Measurements from ENCODE around the gene FAM151A.

Gene FAM151A

DNA sequence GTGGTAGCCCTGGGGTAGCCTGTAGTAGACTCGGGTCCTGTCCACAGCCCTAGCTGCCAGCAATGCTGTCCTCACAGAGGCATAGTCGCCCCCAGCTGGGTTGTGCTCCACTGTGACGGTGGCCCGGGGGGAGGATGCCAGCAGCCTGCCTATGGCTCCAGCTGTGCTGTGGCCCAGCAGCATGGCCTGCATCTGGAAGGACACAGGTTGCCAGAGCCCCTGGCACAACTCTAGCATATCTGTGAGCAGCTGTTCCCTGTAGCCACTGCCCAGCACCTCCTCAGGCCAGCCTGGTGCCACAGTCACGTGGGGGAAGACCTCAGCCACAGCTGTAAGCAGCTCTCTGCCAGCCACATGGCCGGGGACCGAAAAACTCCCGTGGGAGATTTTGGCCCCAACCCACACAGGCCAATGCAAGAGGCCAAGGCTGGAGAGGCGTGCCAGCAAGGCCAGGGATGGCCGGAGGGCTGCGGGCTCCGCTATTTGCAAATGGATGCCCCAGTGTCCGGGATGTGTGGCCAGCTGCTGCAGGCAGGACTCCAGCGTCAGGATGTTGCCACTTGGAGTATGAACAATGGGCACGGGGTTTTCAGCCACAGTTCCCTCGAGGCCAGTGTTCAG is 13.9 kb downstream of the FAM151A start:
- H3K4me1 ChIP-seq (ENCODE audit: low read length): peaks cover 9% of the 10 kb centered on the region
- peaks cover 5% of the 10 kb centered on the region; the same call in 1 of the 2 replicates for H3F3A ChIP-seq (ENCODE audit: insufficient read depth, low read length)
- no peaks in the 10 kb centered on the region for H3K9me2 ChIP-seq (replicated peaks; ENCODE audit: insufficient read depth, low read length)
- no peak overlapping the region for H3K4me2 ChIP-seq (ENCODE audit: low read depth, low read length)
- H3K27ac ChIP-seq (ENCODE audit: low read length): no peak overlapping the region
- H2AFZ ChIP-seq (ENCODE audit: low read length): no peak overlapping the region
- H3K36me3 ChIP-seq (replicated peaks; ENCODE audit: insufficient read depth, low read length): no peaks in the 10 kb centered on the region
- no peaks in the 10 kb centered on the region for H3K79me2 ChIP-seq (ENCODE audit: low read length)
- no peak overlapping the region for H3K9ac ChIP-seq (ENCODE audit: low read length)
- H4K20me1 ChIP-seq (ENCODE audit: insufficient read depth, low read length): no peaks in the 10 kb centered on the region
- no peak for DNase-seq
- H3K9me3 ChIP-seq (replicated peaks; ENCODE audit: insufficient read depth, low read length): no peaks in the 10 kb centered on the region
- no peaks in the 10 kb centered on the region for H3K27me3 ChIP-seq (replicated peaks; ENCODE audit: insufficient read depth, low read length)
- H3K4me3 ChIP-seq (ENCODE audit: low read length): no peak overlapping the region
- no peak for TF ChIP-seq EZH2 (optimal IDR thresholded peaks at IDR 0.05; ENCODE audit: low read depth, low read length)
- TF ChIP-seq, protein P1, sequence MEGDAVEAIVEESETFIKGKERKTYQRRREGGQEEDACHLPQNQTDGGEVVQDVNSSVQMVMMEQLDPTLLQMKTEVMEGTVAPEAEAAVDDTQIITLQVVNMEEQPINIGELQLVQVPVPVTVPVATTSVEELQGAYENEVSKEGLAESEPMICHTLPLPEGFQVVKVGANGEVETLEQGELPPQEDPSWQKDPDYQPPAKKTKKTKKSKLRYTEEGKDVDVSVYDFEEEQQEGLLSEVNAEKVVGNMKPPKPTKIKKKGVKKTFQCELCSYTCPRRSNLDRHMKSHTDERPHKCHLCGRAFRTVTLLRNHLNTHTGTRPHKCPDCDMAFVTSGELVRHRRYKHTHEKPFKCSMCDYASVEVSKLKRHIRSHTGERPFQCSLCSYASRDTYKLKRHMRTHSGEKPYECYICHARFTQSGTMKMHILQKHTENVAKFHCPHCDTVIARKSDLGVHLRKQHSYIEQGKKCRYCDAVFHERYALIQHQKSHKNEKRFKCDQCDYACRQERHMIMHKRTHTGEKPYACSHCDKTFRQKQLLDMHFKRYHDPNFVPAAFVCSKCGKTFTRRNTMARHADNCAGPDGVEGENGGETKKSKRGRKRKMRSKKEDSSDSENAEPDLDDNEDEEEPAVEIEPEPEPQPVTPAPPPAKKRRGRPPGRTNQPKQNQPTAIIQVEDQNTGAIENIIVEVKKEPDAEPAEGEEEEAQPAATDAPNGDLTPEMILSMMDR (IDR thresholded peaks at IDR 0.05; ENCODE audit: low read length): no peak
- no peak for TF ChIP-seq EZH2phosphoT487 (IDR thresholded peaks at IDR 0.05; ENCODE audit: low read length)

DNA sequence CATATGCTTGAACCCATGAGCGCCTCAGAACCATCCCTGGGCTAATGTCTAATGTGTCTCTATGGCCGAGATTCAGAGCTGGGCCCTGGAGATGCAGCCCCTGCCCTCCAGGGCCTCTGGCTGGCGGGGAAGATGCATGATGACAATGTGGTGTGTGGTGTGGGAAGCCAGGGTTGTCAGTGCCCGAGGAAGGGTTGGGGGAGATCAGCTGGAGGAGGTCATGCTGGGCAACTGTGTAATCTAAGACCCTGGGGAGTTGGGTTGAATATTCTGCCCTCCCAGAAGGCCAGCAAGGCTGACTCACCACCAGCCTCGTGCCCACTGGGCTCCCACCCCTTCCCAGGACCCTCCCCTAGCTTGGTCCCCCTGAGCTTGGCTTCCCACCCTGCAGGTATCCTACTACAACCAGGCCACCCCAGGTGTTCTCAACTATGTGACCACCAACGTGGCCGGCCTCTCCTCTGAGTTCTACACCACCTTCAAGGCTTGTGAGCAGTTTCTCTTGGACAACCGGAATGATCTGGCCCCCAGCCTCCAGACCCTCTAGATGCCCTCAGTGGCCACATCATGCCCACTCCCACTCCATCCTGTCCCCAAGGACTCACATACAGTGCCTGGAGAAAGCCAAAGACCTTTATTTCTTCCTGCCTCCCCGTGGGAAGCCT is 14.6 kb downstream of the FAM151A start:
- Histone ChIP-seq H3K36me3 (replicated peaks; ENCODE audit: insufficient read depth, low read length) (no peaks in the 10 kb centered on the region), H3K9me3 (replicated peaks; ENCODE audit: insufficient read depth, low read length) (no peaks in the 10 kb centered on the region), H3K9ac (ENCODE audit: low read length) (no peak overlapping the region), H3F3A (ENCODE audit: insufficient read depth, low read length) (peaks cover 5% of the 10 kb centered on the region; the same call in 1 of the 2 replicates), H3K27me3 (replicated peaks; ENCODE audit: insufficient read depth, low read length) (no peaks in the 10 kb centered on the region), H3K4me3 (ENCODE audit: low read length) (no peak overlapping the region), H4K20me1 (ENCODE audit: insufficient read depth, low read length) (no peaks in the 10 kb centered on the region), H3K4me2 (ENCODE audit: low read depth, low read length) (no peak overlapping the region), H3K27ac (ENCODE audit: low read length) (no peak overlapping the region), H3K4me1 (ENCODE audit: low read length) (peaks cover 13% of the 10 kb centered on the region), H3K79me2 (ENCODE audit: low read length) (no peaks in the 10 kb centered on the region), H2AFZ (ENCODE audit: low read length) (no peak overlapping the region), H3K9me2 (replicated peaks; ENCODE audit: insufficient read depth, low read length) (no peaks in the 10 kb centered on the region)
- no peak for DNase-seq
- TF ChIP-seq, protein P1 (IDR thresholded peaks at IDR 0.05; ENCODE audit: low read length): no peak
- no peak for TF ChIP-seq EZH2 (optimal IDR thresholded peaks at IDR 0.05; ENCODE audit: low read depth, low read length)

DNA sequence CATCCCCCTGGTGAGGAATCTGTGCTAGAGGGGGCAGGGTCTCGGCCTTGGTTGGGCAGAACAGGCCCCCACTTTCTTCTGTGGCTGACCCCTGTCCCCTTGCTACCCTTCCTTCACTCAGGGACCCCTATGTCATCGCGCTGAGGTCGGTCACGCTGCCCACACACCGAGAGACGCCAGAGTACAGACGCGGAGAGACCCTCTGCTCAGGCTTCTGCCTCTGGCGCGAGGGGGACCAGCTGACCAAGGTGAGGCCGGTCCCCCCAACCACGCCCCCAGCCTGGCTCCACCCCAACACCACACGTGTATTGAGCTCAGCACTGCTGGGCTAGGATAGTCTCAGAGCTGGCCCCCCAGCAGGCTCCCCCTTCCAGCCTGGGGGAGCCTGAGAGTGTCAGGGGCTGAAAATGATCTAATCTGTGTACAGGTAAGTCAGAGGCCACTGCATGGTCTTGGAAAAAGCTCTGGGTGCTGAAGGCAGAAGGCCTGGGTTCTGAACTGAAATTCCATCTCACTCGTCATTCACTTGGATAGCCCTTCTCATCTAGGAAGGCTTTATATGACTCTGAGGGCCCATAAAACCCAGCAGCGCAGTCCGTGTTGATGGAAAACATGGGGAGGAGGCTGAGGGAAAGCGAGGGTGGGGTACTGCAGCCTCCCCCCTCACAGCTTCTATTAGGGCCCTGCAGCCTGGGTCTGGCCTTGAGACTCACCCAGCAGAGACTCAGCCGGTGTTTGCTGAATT is 15.3 kb downstream of the FAM151A start:
- no peaks in the 10 kb centered on the region for H3K27me3 ChIP-seq (replicated peaks; ENCODE audit: insufficient read depth, low read length)
- no peaks in the 10 kb centered on the region for H4K20me1 ChIP-seq (ENCODE audit: insufficient read depth, low read length)
- H3K79me2 ChIP-seq (ENCODE audit: low read length): no peaks in the 10 kb centered on the region
- H3K27ac ChIP-seq (ENCODE audit: low read length): no peak overlapping the region
- H3K4me1 ChIP-seq (ENCODE audit: low read length): peaks cover 13% of the 10 kb centered on the region
- no peak overlapping the region for H3K4me2 ChIP-seq (ENCODE audit: low read depth, low read length)
- H2AFZ ChIP-seq (ENCODE audit: low read length): no peak overlapping the region
- no peaks in the 10 kb centered on the region for H3K36me3 ChIP-seq (replicated peaks; ENCODE audit: insufficient read depth, low read length)
- TF ChIP-seq, protein P1 (IDR thresholded peaks at IDR 0.05; ENCODE audit: low read length): no peak
- no peak for TF ChIP-seq EZH2phosphoT487 (IDR thresholded peaks at IDR 0.05; ENCODE audit: low read length)
- TF ChIP-seq EZH2 (optimal IDR thresholded peaks at IDR 0.05; ENCODE audit: low read depth, low read length): no peak
- no peak overlapping the region for H3K4me3 ChIP-seq (ENCODE audit: low read length)
- DNase-seq: no peak
- no peaks in the 10 kb centered on the region for H3K9me3 ChIP-seq (replicated peaks; ENCODE audit: insufficient read depth, low read length)
- H3K9me2 ChIP-seq (replicated peaks; ENCODE audit: insufficient read depth, low read length): no peaks in the 10 kb centered on the region
- no peak overlapping the region for H3K9ac ChIP-seq (ENCODE audit: low read length)
- H3F3A ChIP-seq (ENCODE audit: insufficient read depth, low read length): peaks cover 5% of the 10 kb centered on the region; the same call in 1 of the 2 replicates
